SK-N-SH treated with all-trans-retinoic acid at 6 μM for 48 hours (cell line): ENCODE results near the gene STK33.

Experiments used
- ESRRG ChIP-seq: fragments of 250-450 bp; sonication (Bioruptor Pico); IDR thresholded peaks from 2 replicates; pipeline ENCODE4 v1.6.1; 2021; ENCODE audit warnings: mild to moderate bottlenecking
- GLIS3 ChIP-seq: fragments of 250-450 bp; sonication (Bioruptor Pico); IDR thresholded peaks from 2 replicates; pipeline ENCODE4 v1.5.0; 2020; ENCODE audit warnings: mild to moderate bottlenecking, moderate library complexity

- no peak for TF ChIP-seq GLIS3 (CRISPR knock-in tag)
- TF ChIP-seq ESRRG (CRISPR knock-in tag): no peak
These were observed 37.5 kb upstream of the STK33 start for GRCh38 chr11:8631395-8632118.
